GM23338 (cell line): ENCODE results near the gene DIDO1. TPM values are rescaled to one million over a fixed set of nuclear protein-coding genes. Genes with fewer than 3 reads are reported as not detected.

Experiments
- ATAC-seq: fragments of 200-7000 bp; cut with Tn5 transposase; 3 replicates; pipeline ENCODE4 v1.9.1; 2020
- DNase-seq: peaks from one replicate; pipeline ENCODE4 v3.0.0-alpha.2; 2015; ENCODE audit warnings: low spot score
- H2AFZ ChIP-seq: fragments of 200-600 bp; sonication (generic); 2 replicates; pipeline ENCODE4 v1.8.0; 2016; ENCODE audit warnings: antibody characterized with exemption, mild to moderate bottlenecking, moderate library complexity
- H3F3A ChIP-seq: fragments of 200-600 bp; sonication (generic); replicated peaks from 2 replicates; pipeline ENCODE4 v1.8.0; 2017; ENCODE audit warnings: antibody characterized with exemption, mixed run types, low read depth
- H3K27ac ChIP-seq: fragments of 200-600 bp; sonication (generic); 2 replicates; pipeline ENCODE4 v1.6.1; 2016; ENCODE audit warnings: low read depth
- H3K27me3 ChIP-seq: fragments of 200-600 bp; sonication (generic); 2 replicates; pipeline ENCODE4 v1.8.0; 2016; ENCODE audit warnings: mild to moderate bottlenecking, mixed run types, moderate library complexity; ENCODE audit not compliant: insufficient read depth
- H3K36me3 ChIP-seq: fragments of 200-600 bp; sonication (generic); 2 replicates; pipeline ENCODE4 v1.8.0; 2016; ENCODE audit warnings: mild to moderate bottlenecking; ENCODE audit not compliant: insufficient read depth
- H3K4me1 ChIP-seq: fragments of 200-600 bp; sonication (generic); 2 replicates; pipeline ENCODE4 v1.8.0; 2016; ENCODE audit warnings: mild to moderate bottlenecking, moderate library complexity; ENCODE audit not compliant: insufficient read depth
- H3K4me2 ChIP-seq: fragments of 200-600 bp; sonication (generic); 2 replicates; pipeline ENCODE4 v1.7.1; 2017; ENCODE audit warnings: mixed run types
- H3K4me3 ChIP-seq: fragments of 200-600 bp; sonication (generic); 2 replicates; pipeline ENCODE4 v1.6.1; 2016; ENCODE audit warnings: mixed run types
- H3K79me2 ChIP-seq: fragments of 200-600 bp; sonication (generic); replicated peaks from 2 replicates; pipeline ENCODE4 v1.8.0; 2017; ENCODE audit warnings: mild to moderate bottlenecking; ENCODE audit not compliant: insufficient read depth
- H3K9me2 ChIP-seq: fragments of 200-600 bp; sonication (generic); 2 replicates; pipeline ENCODE4 v1.8.0; 2017; ENCODE audit not compliant: insufficient read depth
- H4K20me1 ChIP-seq: fragments of 200-600 bp; sonication (generic); replicated peaks from 2 replicates; pipeline ENCODE4 v1.8.0; 2017; ENCODE audit warnings: mild to moderate bottlenecking; ENCODE audit not compliant: insufficient read depth
- H3K27ac Mint-ChIP-seq: 2 replicates; pipeline ENCODE4 v1.8.0; 2020; ENCODE audit warnings: inconsistent platforms, mild to moderate bottlenecking, moderate library complexity, mixed read lengths
- H3K27me3 Mint-ChIP-seq: 3 replicates; pipeline ENCODE4 v1.8.0; 2022; ENCODE audit warnings: low read depth, mild to moderate bottlenecking, moderate library complexity, mixed read lengths, inconsistent platforms; ENCODE audit not compliant: insufficient read depth, poor library complexity
- H3K36me3 Mint-ChIP-seq: 3 replicates; pipeline ENCODE4 v1.8.0; 2021; ENCODE audit warnings: low read depth, mild to moderate bottlenecking, inconsistent platforms, moderate library complexity, mixed read lengths
- H3K4me1 Mint-ChIP-seq: 3 replicates; pipeline ENCODE4 v1.8.0; 2020; ENCODE audit warnings: mild to moderate bottlenecking, inconsistent platforms, mixed read lengths
- H3K4me3 Mint-ChIP-seq: 3 replicates; pipeline ENCODE4 v1.8.0; 2021; ENCODE audit warnings: moderate library complexity, mild to moderate bottlenecking, inconsistent platforms, mixed read lengths
- H3K9me3 Mint-ChIP-seq: 3 replicates; pipeline ENCODE4 v1.8.0; 2020; ENCODE audit warnings: moderate library complexity, mild to moderate bottlenecking, inconsistent platforms, mixed read lengths
- CREB1 ChIP-seq: fragments of 250-450 bp; sonication (Bioruptor Pico); IDR thresholded peaks from 2 replicates; pipeline ENCODE4 v1.5.0; 2020; ENCODE audit warnings: low read depth, mild to moderate bottlenecking, moderate library complexity
- EZH2 ChIP-seq: fragments of 200-600 bp; sonication (generic); IDR thresholded peaks from one replicate; pipeline ENCODE4 v1.8.0; 2017; ENCODE audit warnings: antibody characterized with exemption, mild to moderate bottlenecking, low read depth; ENCODE audit not compliant: unreplicated experiment
- JUNB ChIP-seq: IDR thresholded peaks from one replicate; pipeline ENCODE4 v1.6.1; 2016; ENCODE audit warnings: antibody characterized with exemption; ENCODE audit not compliant: unreplicated experiment
- NANOG ChIP-seq: IDR thresholded peaks from 2 replicates; pipeline ENCODE4 v1.6.1; 2016; ENCODE audit warnings: antibody characterized with exemption, borderline replicate concordance
- POLR2AphosphoS5 ChIP-seq: IDR thresholded peaks from 2 replicates; pipeline ENCODE4 v1.6.1; 2016; ENCODE audit warnings: antibody characterized with exemption, low read depth
- STAT1 ChIP-seq: IDR thresholded peaks from one replicate; pipeline ENCODE4 v1.6.1; 2016; ENCODE audit warnings: antibody characterized with exemption; ENCODE audit not compliant: unreplicated experiment
- ZNF114 ChIP-seq: fragments of 250-450 bp; sonication (Bioruptor Pico); IDR thresholded peaks from 2 replicates; pipeline ENCODE4 v1.5.0; 2020; ENCODE audit warnings: mild to moderate bottlenecking, moderate library complexity
- ZNF331 ChIP-seq: fragments of 250-450 bp; sonication (Bioruptor Pico); IDR thresholded peaks from 2 replicates; pipeline ENCODE4 v1.5.0; 2020; ENCODE audit warnings: low read depth, mild to moderate bottlenecking, moderate library complexity
- polyA plus RNA-seq: library from polyadenylated mRNA; unstranded; fragments of >200 nt; fragmentation: Nextera tagmentation; extraction: Ambion mirVana; gene quantifications from 2 replicates; pipeline ENCODE4 v1.2.1, GENCODE V29; 2016
- total RNA-seq: library from RNA; depleted of rRNA; stranded (reverse); fragments of >200 nt; shearing (Covaris generic); gene quantifications from 2 replicates; pipeline ENCODE4 v1.2.3, GENCODE V29; 2014
- TF ChIP-seq, protein P1 (sequence below): IDR thresholded peaks from 2 replicates; pipeline ENCODE4 v1.6.1; 2016; ENCODE audit warnings: antibody characterized with exemption
- TF ChIP-seq, protein P2 (sequence below), 2 experiments: fragments of 200-600 bp in 1 of 2; sonication (generic) in 1 of 2; conservative IDR thresholded peaks; 2 replicates each; pipeline versions ENCODE4 v1.5.1 to v1.6.1; 2016 to 2017; ENCODE audit warnings: antibody characterized with exemption in 2 of 2, low read depth in 2 of 2, mild to moderate bottlenecking in 2 of 2, moderate library complexity in 1 of 2
- TF ChIP-seq, protein P3 (sequence below): IDR thresholded peaks from one replicate; pipeline ENCODE4 v1.6.1; 2018; ENCODE audit warnings: antibody characterized with exemption; ENCODE audit not compliant: unreplicated experiment
- TF ChIP-seq, protein P4 (sequence below): fragments of 250-450 bp; sonication (Bioruptor Pico); IDR thresholded peaks from 2 replicates; pipeline ENCODE4 v1.5.0; 2020; ENCODE audit warnings: mild to moderate bottlenecking, moderate library complexity

Gene DIDO1
- total and polyA plus RNA-seq, 2 experiments from 2014 or later = 72.4 to 162 TPM

DNA sequence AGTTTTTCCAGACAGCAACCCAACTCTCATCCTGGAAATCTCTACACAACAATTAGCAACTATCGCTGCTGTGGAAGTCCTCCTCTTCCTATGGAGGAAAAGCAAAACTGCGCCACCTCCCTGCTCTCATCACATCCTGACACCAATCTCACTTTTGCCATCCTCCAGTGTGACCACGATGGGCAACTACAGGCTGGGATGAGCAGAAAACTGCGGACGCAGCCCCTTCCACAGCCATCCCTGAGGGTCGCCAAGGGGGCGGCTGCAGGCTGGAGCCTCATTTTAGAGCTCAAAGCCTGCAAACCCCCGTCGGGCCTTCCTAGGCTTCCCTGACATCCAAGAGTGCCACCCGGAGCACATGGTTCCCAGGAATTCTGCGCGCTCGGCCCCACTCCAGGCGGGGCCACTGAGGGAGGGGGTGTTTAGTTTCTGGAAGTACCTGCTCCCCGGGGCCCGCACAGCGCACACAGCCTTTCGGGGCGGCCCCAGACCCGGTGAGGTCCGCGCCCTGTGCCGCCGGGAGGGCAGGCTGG is 65.8 kb downstream of the DIDO1 start:
- Histone ChIP-seq H3K4me3 (peak overlapping the region; percentile 70), H3K27me3 (peaks cover 10% of the 10 kb centered on the region), H4K20me1 (peaks cover 23% of the 10 kb centered on the region), H3K4me2 (peak overlapping the region; percentile 96), H3F3A (peaks cover 15% of the 10 kb centered on the region; the same call in 1 of the 2 replicates), H2AFZ (no peak overlapping the region), H3K79me2 (peaks cover 30% of the 10 kb centered on the region), H3K4me1 (peaks cover 10% of the 10 kb centered on the region; the same call in 1 of the 2 replicates), H3K9me2 (no peaks in the 10 kb centered on the region), H3K36me3 (peaks cover 20% of the 10 kb centered on the region), H3K27ac (no peak overlapping the region)
- Mint-ChIP-seq H3K9me3 (peaks cover 8% of the 10 kb centered on the region; the same call in 2 of the 3 replicates), H3K36me3 (peaks cover 19% of the 10 kb centered on the region), H3K4me3 (peak overlapping the region; percentile 71), H3K27me3 (peaks cover 15% of the 10 kb centered on the region), H3K27ac (no peak overlapping the region), H3K4me1 (peaks cover 28% of the 10 kb centered on the region)
- ATAC-seq (peak; percentile 35; the same call in 2 of the 3 replicates), DNase-seq (peak; percentile 32)
- TF ChIP-seq, protein P1, sequence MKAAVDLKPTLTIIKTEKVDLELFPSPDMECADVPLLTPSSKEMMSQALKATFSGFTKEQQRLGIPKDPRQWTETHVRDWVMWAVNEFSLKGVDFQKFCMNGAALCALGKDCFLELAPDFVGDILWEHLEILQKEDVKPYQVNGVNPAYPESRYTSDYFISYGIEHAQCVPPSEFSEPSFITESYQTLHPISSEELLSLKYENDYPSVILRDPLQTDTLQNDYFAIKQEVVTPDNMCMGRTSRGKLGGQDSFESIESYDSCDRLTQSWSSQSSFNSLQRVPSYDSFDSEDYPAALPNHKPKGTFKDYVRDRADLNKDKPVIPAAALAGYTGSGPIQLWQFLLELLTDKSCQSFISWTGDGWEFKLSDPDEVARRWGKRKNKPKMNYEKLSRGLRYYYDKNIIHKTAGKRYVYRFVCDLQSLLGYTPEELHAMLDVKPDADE = no peak
- TF ChIP-seq ZNF114 = no peak
- TF ChIP-seq, protein P2, sequence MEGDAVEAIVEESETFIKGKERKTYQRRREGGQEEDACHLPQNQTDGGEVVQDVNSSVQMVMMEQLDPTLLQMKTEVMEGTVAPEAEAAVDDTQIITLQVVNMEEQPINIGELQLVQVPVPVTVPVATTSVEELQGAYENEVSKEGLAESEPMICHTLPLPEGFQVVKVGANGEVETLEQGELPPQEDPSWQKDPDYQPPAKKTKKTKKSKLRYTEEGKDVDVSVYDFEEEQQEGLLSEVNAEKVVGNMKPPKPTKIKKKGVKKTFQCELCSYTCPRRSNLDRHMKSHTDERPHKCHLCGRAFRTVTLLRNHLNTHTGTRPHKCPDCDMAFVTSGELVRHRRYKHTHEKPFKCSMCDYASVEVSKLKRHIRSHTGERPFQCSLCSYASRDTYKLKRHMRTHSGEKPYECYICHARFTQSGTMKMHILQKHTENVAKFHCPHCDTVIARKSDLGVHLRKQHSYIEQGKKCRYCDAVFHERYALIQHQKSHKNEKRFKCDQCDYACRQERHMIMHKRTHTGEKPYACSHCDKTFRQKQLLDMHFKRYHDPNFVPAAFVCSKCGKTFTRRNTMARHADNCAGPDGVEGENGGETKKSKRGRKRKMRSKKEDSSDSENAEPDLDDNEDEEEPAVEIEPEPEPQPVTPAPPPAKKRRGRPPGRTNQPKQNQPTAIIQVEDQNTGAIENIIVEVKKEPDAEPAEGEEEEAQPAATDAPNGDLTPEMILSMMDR (conservative IDR thresholded peaks at IDR 0.05; ENCODE audit: low read depth in 2 of 2) = no peak; a peak in 1 of 4 replicates
- TF ChIP-seq CREB1 (CRISPR knock-in tag) = no peak
- no peak for TF ChIP-seq POLR2AphosphoS5
- TF ChIP-seq, protein P3, sequence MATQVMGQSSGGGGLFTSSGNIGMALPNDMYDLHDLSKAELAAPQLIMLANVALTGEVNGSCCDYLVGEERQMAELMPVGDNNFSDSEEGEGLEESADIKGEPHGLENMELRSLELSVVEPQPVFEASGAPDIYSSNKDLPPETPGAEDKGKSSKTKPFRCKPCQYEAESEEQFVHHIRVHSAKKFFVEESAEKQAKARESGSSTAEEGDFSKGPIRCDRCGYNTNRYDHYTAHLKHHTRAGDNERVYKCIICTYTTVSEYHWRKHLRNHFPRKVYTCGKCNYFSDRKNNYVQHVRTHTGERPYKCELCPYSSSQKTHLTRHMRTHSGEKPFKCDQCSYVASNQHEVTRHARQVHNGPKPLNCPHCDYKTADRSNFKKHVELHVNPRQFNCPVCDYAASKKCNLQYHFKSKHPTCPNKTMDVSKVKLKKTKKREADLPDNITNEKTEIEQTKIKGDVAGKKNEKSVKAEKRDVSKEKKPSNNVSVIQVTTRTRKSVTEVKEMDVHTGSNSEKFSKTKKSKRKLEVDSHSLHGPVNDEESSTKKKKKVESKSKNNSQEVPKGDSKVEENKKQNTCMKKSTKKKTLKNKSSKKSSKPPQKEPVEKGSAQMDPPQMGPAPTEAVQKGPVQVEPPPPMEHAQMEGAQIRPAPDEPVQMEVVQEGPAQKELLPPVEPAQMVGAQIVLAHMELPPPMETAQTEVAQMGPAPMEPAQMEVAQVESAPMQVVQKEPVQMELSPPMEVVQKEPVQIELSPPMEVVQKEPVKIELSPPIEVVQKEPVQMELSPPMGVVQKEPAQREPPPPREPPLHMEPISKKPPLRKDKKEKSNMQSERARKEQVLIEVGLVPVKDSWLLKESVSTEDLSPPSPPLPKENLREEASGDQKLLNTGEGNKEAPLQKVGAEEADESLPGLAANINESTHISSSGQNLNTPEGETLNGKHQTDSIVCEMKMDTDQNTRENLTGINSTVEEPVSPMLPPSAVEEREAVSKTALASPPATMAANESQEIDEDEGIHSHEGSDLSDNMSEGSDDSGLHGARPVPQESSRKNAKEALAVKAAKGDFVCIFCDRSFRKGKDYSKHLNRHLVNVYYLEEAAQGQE = no peak
- no peak for TF ChIP-seq STAT1
- no peak for TF ChIP-seq EZH2
- TF ChIP-seq NANOG = no peak
- no peak for TF ChIP-seq JUNB
- TF ChIP-seq, protein P4, sequence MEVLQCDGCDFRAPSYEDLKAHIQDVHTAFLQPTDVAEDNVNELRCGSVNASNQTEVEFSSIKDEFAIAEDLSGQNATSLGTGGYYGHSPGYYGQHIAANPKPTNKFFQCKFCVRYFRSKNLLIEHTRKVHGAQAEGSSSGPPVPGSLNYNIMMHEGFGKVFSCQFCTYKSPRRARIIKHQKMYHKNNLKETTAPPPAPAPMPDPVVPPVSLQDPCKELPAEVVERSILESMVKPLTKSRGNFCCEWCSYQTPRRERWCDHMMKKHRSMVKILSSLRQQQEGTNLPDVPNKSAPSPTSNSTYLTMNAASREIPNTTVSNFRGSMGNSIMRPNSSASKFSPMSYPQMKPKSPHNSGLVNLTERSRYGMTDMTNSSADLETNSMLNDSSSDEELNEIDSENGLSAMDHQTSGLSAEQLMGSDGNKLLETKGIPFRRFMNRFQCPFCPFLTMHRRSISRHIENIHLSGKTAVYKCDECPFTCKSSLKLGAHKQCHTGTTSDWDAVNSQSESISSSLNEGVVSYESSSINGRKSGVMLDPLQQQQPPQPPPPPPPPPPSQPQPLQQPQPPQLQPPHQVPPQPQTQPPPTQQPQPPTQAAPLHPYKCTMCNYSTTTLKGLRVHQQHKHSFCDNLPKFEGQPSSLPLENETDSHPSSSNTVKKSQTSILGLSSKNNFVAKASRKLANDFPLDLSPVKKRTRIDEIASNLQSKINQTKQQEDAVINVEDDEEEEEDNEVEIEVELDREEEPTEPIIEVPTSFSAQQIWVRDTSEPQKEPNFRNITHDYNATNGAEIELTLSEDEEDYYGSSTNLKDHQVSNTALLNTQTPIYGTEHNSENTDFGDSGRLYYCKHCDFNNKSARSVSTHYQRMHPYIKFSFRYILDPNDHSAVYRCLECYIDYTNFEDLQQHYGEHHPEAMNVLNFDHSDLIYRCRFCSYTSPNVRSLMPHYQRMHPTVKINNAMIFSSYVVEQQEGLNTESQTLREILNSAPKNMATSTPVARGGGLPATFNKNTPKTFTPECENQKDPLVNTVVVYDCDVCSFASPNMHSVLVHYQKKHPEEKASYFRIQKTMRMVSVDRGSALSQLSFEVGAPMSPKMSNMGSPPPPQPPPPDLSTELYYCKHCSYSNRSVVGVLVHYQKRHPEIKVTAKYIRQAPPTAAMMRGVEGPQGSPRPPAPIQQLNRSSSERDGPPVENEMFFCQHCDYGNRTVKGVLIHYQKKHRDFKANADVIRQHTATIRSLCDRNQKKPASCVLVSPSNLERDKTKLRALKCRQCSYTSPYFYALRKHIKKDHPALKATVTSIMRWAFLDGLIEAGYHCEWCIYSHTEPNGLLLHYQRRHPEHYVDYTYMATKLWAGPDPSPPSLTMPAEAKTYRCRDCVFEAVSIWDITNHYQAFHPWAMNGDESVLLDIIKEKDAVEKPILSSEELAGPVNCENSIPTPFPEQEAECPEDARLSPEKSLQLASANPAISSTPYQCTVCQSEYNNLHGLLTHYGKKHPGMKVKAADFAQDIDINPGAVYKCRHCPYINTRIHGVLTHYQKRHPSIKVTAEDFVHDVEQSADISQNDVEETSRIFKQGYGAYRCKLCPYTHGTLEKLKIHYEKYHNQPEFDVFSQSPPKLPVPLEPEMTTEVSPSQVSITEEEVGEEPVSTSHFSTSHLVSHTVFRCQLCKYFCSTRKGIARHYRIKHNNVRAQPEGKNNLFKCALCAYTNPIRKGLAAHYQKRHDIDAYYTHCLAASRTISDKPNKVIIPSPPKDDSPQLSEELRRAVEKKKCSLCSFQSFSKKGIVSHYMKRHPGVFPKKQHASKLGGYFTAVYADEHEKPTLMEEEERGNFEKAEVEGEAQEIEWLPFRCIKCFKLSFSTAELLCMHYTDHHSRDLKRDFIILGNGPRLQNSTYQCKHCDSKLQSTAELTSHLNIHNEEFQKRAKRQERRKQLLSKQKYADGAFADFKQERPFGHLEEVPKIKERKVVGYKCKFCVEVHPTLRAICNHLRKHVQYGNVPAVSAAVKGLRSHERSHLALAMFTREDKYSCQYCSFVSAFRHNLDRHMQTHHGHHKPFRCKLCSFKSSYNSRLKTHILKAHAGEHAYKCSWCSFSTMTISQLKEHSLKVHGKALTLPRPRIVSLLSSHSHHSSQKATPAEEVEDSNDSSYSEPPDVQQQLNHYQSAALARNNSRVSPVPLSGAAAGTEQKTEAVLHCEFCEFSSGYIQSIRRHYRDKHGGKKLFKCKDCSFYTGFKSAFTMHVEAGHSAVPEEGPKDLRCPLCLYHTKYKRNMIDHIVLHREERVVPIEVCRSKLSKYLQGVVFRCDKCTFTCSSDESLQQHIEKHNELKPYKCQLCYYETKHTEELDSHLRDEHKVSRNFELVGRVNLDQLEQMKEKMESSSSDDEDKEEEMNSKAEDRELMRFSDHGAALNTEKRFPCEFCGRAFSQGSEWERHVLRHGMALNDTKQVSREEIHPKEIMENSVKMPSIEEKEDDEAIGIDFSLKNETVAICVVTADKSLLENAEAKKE (CRISPR knock-in tag) = no peak
- TF ChIP-seq ZNF331 = no peak
